ENCODE results near the gene GPAT2. TPM values are rescaled to one million over a fixed set of nuclear protein-coding genes. Genes with fewer than 3 reads are reported as not detected.
"Not testable (repeated sequence)": the region's sequence is repeated elsewhere in the genome, so short reads cannot be mapped to it uniquely, and the experiment has no call there.

The GPAT2 gene
- total RNA-seq, 4 donors from 2014 or later = 1.4 to 3.7 (median 2.7) TPM

- H3K36me3 ChIP-seq; H3K27me3 ChIP-seq; H3K9me3 ChIP-seq; in situ Hi-C loops (cut with MboI; ENCODE audit: low pct_ligation_motif_present in 1 of 4, low pct_unique_long_range_greater_than_20kb in 1 of 4, low sequenced_read_pairs in 3 of 4); H3K4me1 ChIP-seq: not testable (repeated sequence)
- WGBS, 2 donors (ENCODE audit: low coverage in 1 of 2) = 1% methylated on average over 22 of the region's 56 CpGs; no CpG with 5 or more reads in 1 of the 2 donors
- DNase-seq = peak; percentile 75
- peak within 1 kb of the TSS; percentile 57 to 74 (median 72) for H3K4me3 ChIP-seq
- intact Hi-C loops (cut with DNase I; ENCODE audit: low total_unique reads) = loop anchor here (2.0 kb wide), 1 partner anchor 125 kb away; the partner anchor contains the start of gene ADRA2B
- TF ChIP-seq POLR2AphosphoS5 (IDR thresholded peaks at IDR 0.05) (peak; percentile 63 to 89 (median 84)), POLR2A (IDR thresholded peaks at IDR 0.05) (peak; percentile 92)
- peak within 1 kb of the TSS; percentile 92 to 97 (median 95) for H3K27ac ChIP-seq
Measured at GRCh38 chr2:95991351-95992094, 43.2 kb downstream of the GPAT2 start, which contains the start of gene ANKRD36C. Gene ANKRD36C, minus strand, starts transcription at chr2:95991824. Its CDS starts 116 bp downstream, at chr2:95991708.

DNA sequence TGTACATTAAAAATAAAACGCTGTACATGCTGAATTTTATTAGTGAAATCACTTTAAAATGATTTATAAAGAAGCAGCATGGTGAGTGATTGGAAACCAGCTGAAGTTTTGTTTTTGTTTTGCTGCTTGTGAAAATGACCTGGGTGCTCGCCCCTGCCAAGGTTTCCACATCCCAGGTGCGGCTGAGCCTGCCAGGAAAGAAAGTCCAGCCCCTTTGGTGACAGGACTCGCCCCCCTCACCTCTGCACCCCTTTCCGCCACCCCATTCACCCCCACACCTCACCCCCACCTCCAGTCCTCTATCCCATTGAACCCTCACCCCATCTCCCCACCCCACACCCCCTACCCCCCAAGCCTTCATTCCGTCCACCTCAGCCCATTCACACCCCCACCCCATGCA, 43.8 kb downstream of the GPAT2 start:
- H3K36me3 ChIP-seq; DNase-seq; H3K4me1 ChIP-seq; H3K9me3 ChIP-seq; H3K27me3 ChIP-seq; in situ Hi-C loops (cut with MboI; ENCODE audit: low pct_ligation_motif_present in 1 of 4, low pct_unique_long_range_greater_than_20kb in 1 of 4, low sequenced_read_pairs in 3 of 4); intact Hi-C loops (cut with DNase I; ENCODE audit: low total_unique reads): not testable (repeated sequence)
- WGBS, 2 donors (ENCODE audit: low coverage in 1 of 2) = 8 to 11% methylated on average over 1 to 5 of the region's 6 CpGs
- H3K4me3 ChIP-seq = peak overlapping the region in 3 of 4 donors; percentile 22 to 52 (median 51)
- H3K27ac ChIP-seq = peak overlapping the region; percentile 92 to 97 (median 93)

Small RNA genes within 50 kb of the gene (small RNA-seq; reads per million reads assigned to genes)
- gene RN7SL210P = 0 reads per million in 4 donors

Other genes with a start within 250 kb of the GPAT2 start
- 10 to 100 TPM; 38.6 to 81.2 (median 60.0) TPM for gene ANKRD36C, start 43.1 kb downstream of the GPAT2 start, total RNA-seq
- gene ADRA2B, start 81.7 kb upstream of the GPAT2 start, total RNA-seq = under 1 TPM in 2 of 4 donors, not detected in 2; 0.27 to 0.32 TPM
- gene ASTL, start 103.6 kb upstream of the GPAT2 start, total RNA-seq = under 1 TPM in 1 of 4 donors, not detected in 3; 0.95 TPM
- 10 to 100 TPM in 1 of 4 donors, 1 to 10 TPM in 2, not detected in 1; 1.6 to 25.1 (median 9.1) TPM for gene DUSP2, start 110.5 kb upstream of the GPAT2 start, total RNA-seq
- gene STARD7, start 173.9 kb upstream of the GPAT2 start, total RNA-seq = 100 to 1,000 TPM in 3 of 4 donors, 10 to 100 TPM in 1; 74.1 to 155 (median 139) TPM
- 100 to 1,000 TPM in 1 of 4 donors, 10 to 100 TPM in 3; 18.5 to 131 (median 82.0) TPM for gene TMEM127, start 231.1 kb upstream of the GPAT2 start, total RNA-seq
- gene CIAO1, start 231.3 kb upstream of the GPAT2 start, total RNA-seq = 100 to 1,000 TPM; 114 to 220 (median 143) TPM